ENCODE measurements around the gene USP54.

The USP54 gene

GRCh38 chr10:73588656-73589055 is 2.5 kb downstream of the USP54 start:
- Histone ChIP-seq H3K4me2 (no peak overlapping the region), H3K27me3 (ENCODE audit: insufficient read depth, low read depth) (no peaks in the 10 kb centered on the region), H4K20me1 (ENCODE audit: insufficient read depth) (no peaks in the 10 kb centered on the region), H3K4me1 (ENCODE audit: low read depth, poor library complexity, severe bottlenecking) (no peaks in the 10 kb centered on the region), H2AFZ (ENCODE audit: low read depth) (no peak overlapping the region), H3K36me3 (ENCODE audit: insufficient read depth) (no peaks in the 10 kb centered on the region), H3K27ac (no peak overlapping the region), H3K79me2 (ENCODE audit: insufficient read depth, low read depth) (no peaks in the 10 kb centered on the region), H3K9ac (no peak overlapping the region), H3K4me3 (IDR thresholded peaks at IDR 0.05; ENCODE audit: insufficient read depth, low read depth, low read length) (no peak overlapping the region)
- TF ChIP-seq CTCF (conservative IDR thresholded peaks at IDR 0.05; ENCODE audit: low read depth, low read length): no peak

- Histone ChIP-seq H3K36me3 (ENCODE audit: insufficient read depth) (no peaks in the 10 kb centered on the region), H3K4me2 (no peak overlapping the region), H2AFZ (ENCODE audit: low read depth) (no peak overlapping the region), H4K20me1 (ENCODE audit: insufficient read depth) (no peaks in the 10 kb centered on the region), H3K79me2 (ENCODE audit: insufficient read depth, low read depth) (no peaks in the 10 kb centered on the region), H3K27ac (no peak overlapping the region), H3K4me3 (IDR thresholded peaks at IDR 0.05; ENCODE audit: insufficient read depth, low read depth, low read length) (no peak overlapping the region), H3K4me1 (ENCODE audit: low read depth, poor library complexity, severe bottlenecking) (no peaks in the 10 kb centered on the region), H3K27me3 (ENCODE audit: insufficient read depth, low read depth) (no peaks in the 10 kb centered on the region), H3K9ac (no peak overlapping the region)
- TF ChIP-seq CTCF (conservative IDR thresholded peaks at IDR 0.05; ENCODE audit: low read depth, low read length): no peak
Measured at GRCh38 chr10:73586583-73586984, 4.6 kb downstream of the USP54 start.

- no peaks in the 10 kb centered on the region for H3K79me2 ChIP-seq (ENCODE audit: insufficient read depth, low read depth)
Measured at GRCh38 chr10:73585327-73585726, 5.8 kb downstream of the USP54 start.

GRCh38 chr10:73584737-73585136 is 6.4 kb downstream of the USP54 start:
- Histone ChIP-seq H3K27me3 (ENCODE audit: insufficient read depth, low read depth) (no peaks in the 10 kb centered on the region), H3K4me3 (IDR thresholded peaks at IDR 0.05; ENCODE audit: insufficient read depth, low read depth, low read length) (no peak overlapping the region), H3K27ac (no peak overlapping the region), H3K4me1 (ENCODE audit: low read depth, poor library complexity, severe bottlenecking) (no peaks in the 10 kb centered on the region), H2AFZ (ENCODE audit: low read depth) (no peak overlapping the region), H3K79me2 (ENCODE audit: insufficient read depth, low read depth) (no peaks in the 10 kb centered on the region), H3K4me2 (no peak overlapping the region), H4K20me1 (ENCODE audit: insufficient read depth) (no peaks in the 10 kb centered on the region), H3K9ac (no peak overlapping the region), H3K36me3 (ENCODE audit: insufficient read depth) (no peaks in the 10 kb centered on the region)
- no peak for TF ChIP-seq CTCF (conservative IDR thresholded peaks at IDR 0.05; ENCODE audit: low read depth, low read length)

More at GRCh38 chr10:73585327-73585726, 5.8 kb downstream of the USP54 start:
- Histone ChIP-seq H3K27ac (no peak overlapping the region), H3K4me3 (IDR thresholded peaks at IDR 0.05; ENCODE audit: insufficient read depth, low read depth, low read length) (no peak overlapping the region), H3K4me1 (ENCODE audit: low read depth, poor library complexity, severe bottlenecking) (no peaks in the 10 kb centered on the region), H3K36me3 (ENCODE audit: insufficient read depth) (no peaks in the 10 kb centered on the region), H3K27me3 (ENCODE audit: insufficient read depth, low read depth) (no peaks in the 10 kb centered on the region), H3K4me2 (no peak overlapping the region), H3K9ac (no peak overlapping the region), H2AFZ (ENCODE audit: low read depth) (no peak overlapping the region), H4K20me1 (ENCODE audit: insufficient read depth) (no peaks in the 10 kb centered on the region)
- TF ChIP-seq CTCF (conservative IDR thresholded peaks at IDR 0.05; ENCODE audit: low read depth, low read length): no peak
